NCI-H82 (cell line): ENCODE measurements around the gene ZNF232.
"Not testable (repeated sequence)": the region's sequence is repeated elsewhere in the genome, so short reads cannot be mapped to it uniquely, and the experiment has no call there.

Experiments used
- DNase-seq: peaks from one replicate; lab custom pipeline; 2025; lab: John Stamatoyannopoulos, UW

Gene ZNF232

GRCh38 chr17:5111402-5112204 is at the start of gene ZNF232:
Gene ZNF232 (minus strand): TSS chr17:5111878. CDS start chr17:5111822, 56 bp downstream.
- peak; percentile 98 for DNase-seq

DNA sequence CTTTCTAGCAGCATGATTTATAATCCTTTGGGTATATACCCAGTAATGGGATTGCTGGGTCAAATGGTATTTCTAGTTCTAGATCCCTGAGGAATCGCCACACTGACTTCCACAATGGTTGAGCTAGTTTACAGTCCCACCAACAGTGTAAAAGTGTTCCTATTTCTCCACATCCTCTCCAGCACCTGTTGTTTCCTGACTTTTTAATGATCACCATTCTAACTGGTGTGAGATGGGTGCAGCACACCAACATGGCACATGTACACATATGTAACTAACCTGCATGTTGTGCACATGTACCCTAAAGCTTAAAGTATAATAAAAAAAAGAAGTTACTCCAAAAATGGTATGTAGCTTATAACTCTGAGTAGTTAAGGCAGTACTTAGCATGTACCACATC is 49.0 kb upstream of the ZNF232 start:
- DNase-seq: not testable (repeated sequence)

DNA sequence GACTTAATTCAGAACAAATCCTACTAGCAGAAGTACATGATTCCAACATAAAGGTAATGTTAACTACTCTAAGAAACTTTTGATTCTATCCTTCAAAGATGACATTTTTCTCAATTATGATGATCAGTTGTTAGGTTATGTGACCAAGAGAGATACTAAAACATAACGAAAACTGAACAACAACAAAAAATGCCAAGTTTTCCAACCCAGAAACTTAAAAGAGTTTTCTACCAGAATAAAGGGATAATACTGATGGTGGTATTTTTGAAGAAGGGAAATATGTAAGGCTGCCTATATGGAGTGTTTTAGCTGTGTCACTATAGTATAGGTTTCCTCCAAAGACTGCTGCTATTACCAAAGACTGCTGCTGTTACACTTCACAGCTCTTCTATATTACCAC is 34.4 kb upstream of the ZNF232 start:
- DNase-seq: not testable (repeated sequence)

DNA sequence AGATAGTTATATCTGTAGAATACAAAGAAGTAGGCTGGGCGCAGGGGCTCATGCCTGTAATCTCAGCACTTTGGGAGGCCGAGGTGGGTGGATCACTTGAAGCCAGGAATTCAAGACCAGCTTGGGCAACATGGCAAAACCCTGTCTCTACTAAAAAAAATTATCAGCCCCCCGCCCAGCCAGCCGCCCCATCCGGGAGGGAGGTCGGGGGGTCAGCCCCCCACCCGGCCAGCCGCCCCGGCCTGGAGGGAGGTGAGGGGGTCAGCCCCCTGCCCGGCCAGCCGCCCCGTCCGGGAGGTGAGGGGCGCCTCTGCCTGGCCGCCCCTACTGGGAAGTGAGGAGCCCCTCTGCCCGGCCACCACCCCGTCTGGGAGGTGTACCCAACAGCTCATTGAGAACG is 31.2 kb upstream of the ZNF232 start:
- DNase-seq: not testable (repeated sequence)

GRCh38 chr17:5139458-5139732 is 27.7 kb upstream of the ZNF232 start:
- no peak for DNase-seq

- DNase-seq: no peak
Observed at GRCh38 chr17:5138616-5139457, 27.2 kb upstream of the ZNF232 start.

DNA sequence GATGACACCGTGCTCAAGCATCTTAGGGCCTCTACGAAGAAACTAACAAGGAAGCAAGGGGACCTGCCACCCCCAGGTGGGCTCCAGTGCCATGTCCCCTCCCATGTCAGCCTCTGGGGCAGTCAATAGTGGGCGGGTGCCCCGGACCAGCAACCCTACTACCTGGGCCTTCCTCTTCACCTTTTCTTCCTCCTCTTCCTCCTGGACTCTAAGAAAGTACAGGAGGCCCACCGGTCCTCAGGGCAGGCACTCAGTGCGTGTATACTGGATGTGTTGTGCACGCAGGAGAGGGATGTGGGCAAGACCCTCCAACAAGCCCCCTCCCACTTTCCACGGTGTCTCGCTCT is 26.5 kb upstream of the ZNF232 start:
- not testable (repeated sequence) for DNase-seq

DNA sequence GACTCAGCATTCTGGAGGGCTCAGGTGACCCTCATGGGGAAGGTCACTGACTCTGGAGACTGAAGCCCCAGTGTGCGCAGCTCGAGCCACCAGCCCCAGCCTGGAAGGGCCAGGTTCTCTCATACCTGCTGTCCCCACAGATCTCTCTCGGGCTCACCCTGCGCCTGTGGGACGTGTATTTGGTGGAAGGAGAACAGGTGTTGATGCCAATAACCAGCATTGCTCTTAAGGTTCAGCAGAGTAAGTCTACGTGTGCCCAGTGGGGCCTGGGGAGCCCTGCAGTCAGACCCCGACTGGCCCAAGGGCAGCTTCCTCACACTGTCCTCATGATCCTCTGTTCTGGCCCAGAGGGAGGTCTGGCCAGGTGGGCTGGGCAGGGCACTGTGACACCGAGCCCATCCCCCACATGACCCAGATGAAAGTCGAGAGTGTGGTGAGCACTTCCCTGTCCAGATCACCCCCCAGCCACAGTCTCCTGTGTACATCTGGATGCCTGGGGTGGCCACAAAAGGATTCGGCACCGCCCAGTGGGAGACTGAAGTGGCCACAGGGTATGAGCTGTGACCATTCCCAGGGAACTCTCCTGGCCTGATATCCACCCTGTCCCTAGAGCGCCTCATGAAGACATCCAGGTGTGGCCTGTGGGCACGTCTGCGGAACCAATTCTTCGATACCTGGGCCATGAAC is 26.0 kb upstream of the ZNF232 start:
- not testable (repeated sequence) for DNase-seq

- not testable (repeated sequence) for DNase-seq
Observed at GRCh38 chr17:5136580-5137412, 25.1 kb upstream of the ZNF232 start.

DNA sequence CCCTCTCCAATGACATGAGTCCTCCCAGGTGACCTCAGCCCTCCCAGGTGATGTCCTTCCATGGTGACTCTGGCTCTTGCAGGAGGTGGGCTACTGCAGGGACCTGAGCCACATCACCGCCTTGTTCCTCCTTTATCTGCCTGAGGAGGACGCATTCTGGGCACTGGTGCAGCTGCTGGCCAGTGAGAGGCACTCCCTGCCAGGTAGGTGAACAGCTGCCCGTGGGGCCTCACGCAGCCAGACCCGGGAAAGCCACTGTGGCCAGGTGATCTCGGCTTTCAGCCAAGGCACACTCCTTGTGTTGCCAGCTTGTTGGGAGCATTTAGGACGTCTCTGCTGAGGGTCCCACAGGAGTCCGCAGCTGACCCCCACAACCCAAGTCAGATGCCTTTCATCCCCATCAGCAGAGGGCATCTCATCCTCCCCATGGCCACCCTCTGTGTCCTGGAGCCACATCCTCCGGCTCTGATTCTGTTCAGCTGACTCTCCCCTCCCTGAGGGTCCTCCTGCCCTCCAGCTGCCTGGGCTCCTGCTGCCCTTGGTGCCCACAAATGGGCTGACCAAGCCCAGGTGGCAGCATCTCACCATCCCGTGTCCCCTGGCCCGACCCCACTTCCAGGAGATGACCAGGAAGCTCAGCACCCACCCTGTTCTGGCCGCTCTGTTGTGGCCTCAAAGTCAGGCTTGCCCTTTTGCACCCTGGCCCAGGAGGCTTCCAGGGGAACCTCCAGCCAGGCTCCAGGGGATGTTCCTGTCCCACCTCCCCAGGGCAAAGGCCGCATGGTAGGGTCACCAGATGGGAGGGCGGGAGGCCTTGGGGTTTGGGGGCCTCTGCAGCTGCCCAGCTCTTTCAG is 24.3 kb upstream of the ZNF232 start:
- no peak for DNase-seq

GRCh38 chr17:5135131-5135712 is 23.5 kb upstream of the ZNF232 start:
- not testable (repeated sequence) for DNase-seq

DNA sequence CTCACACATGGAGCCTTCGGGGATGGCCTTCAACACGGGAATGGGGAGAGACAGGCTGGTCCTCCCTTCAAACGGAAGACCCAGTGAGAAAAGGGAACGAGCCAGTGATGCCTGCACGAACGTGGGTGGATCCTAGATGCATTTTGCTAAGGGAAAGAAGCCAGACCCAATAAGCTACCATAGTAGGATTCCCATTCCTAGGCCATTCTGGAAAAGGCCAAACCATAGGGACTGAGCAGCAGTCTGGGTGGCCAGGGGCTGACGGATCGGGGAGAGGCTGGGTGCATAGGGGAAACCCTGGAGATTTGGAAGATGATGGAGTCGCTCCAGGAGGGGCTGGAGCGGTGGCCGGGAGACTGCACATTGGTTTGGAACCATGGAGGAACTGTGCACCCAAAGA is 22.9 kb upstream of the ZNF232 start:
- DNase-seq: not testable (repeated sequence)

GRCh38 chr17:5133961-5134360 is 22.3 kb upstream of the ZNF232 start:
- DNase-seq: not testable (repeated sequence)

DNA sequence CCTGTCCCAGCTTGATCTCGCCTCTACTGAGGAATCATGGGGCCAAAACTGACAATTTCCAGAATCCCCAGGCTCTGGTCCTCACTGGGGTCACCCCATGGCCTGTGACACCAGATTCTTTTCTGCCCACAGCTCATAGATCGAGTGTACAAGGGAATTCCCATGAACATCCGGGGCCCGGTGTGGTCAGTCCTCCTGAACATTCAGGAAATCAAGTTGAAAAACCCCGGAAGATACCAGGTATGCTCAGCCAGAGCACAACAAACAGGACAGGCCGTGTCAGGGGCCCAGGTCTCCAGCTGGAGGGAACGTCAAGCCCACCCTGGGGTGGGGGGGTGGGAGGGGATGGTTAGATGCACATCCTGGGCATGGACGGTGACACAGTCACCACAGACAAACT is 21.6 kb upstream of the ZNF232 start:
- DNase-seq: no peak

DNA sequence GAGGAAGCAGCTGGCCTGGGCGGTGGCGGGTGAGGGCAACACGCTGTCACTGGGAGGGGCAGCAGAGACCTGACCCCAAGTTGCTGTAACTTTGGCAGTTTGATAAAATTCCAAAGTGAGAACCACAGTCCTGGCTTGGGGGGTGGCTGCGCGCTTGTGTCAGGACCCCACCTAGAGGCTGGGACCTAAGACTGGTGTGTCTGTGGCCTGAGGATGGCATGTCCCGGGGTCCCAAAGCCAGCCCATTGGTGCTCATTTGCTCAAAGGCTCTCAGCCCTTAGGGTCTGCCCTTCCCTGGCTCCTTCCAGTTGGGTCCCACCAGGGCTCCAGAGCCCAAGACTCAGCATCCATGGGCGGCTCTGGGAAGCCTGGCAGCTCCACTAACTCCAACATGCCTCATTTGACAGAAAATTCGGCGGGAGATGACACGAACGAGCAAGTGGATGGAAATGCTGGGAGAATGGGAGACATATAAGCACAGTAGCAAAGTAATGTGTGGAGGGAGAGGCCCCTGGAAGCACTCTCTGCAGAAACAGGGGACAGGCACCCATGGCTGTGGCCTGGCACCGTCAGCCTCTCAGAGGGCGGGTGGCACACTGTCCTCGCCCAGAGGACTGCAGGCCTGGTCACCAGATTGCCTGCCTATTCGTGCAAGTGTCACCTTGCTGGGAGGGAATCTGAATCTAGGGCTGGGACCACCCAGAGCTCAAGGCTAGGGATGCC is 21.0 kb upstream of the ZNF232 start:
- not testable (repeated sequence) for DNase-seq

GRCh38 chr17:5131799-5132502 is 20.3 kb upstream of the ZNF232 start:
- DNase-seq: not testable (repeated sequence)

DNA sequence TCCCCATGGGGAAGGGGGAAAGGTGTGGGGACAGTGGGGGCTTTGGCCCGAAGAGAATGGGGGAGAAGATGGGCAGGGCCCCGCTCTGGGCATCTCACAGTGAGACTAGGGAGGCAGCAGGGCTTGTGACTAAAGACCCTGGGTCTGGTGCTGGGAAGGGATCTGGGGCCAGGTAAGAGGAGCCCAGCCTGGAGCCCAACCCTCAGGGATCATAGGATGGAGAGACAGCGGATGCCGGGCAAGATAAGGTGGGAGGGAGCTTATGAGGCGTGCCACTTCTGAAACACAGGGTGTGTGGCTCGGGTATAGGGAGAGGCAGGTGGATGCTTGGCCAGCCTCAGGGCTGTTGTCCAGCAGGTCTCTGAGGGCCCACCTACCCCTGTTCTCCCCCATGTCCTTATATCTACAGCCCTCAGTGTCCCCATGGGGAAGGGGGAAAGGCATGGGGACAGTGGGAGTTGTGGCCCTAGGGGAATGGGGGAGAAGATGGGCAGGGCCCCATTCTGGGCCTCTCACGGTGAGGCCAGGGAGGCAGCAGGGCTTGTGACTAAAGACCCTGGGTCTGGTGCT is 19.6 kb upstream of the ZNF232 start:
- DNase-seq: no peak

DNA sequence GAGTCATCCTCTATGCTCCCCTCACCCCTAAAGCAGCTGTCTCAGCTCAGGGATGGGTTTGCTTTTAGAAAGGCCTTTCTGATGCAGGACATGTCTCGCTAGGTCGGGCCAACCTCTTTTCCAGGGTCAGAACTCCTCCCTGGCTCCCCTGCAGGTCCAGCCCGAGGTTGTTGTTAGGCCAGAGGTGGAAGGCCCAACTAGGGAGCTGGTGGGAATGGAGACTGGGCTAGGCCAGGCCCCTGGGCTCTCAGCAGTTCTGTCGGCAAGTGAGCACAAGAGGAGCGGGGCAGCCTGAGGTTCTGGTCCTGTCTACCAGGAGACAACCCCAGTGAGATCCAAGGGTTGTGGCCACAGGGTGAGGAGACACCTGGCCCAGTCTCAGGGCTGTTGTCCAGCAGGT is 19.0 kb upstream of the ZNF232 start:
- not testable (repeated sequence) for DNase-seq

DNA sequence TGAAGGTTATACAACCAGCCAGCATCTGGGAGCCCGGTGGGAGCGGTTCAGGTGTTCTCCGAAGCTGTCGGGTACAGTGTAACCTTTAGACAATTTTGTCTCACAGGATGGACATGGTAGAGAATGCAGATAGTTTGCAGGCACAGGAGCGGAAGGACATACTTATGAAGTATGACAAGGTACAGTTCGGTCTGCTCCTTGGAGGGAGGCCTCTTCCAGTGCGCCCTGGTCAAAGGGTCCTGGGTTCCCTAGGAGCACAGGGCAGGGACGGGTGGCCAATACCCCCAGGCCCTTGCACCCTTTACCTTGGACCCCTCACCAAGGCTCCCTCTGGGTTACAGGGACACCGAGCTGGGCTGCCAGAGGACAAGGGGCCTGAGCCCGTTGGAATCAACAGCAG is 18.6 kb upstream of the ZNF232 start:
- DNase-seq: not testable (repeated sequence)
